Measurements from ENCODE around the gene CRHR2.

- no peak for TF ChIP-seq POLR2AphosphoS5 (IDR thresholded peaks at IDR 0.05; ENCODE audit: low read depth, low read length)
- no peak for TF ChIP-seq EZH2phosphoT487 (IDR thresholded peaks at IDR 0.05; ENCODE audit: borderline replicate concordance, low read depth)
- no peak for TF ChIP-seq TAF1 (IDR thresholded peaks at IDR 0.05; ENCODE audit: borderline replicate concordance, low read depth, low read length)
- TF ChIP-seq RAD21 (IDR thresholded peaks at IDR 0.05; ENCODE audit: low read length): no peak
- no peak for TF ChIP-seq REST (IDR thresholded peaks at IDR 0.05; ENCODE audit: low read depth, low read length)
- no peak for TF ChIP-seq SMC3 (IDR thresholded peaks at IDR 0.05; ENCODE audit: low read depth, low read length)
- TF ChIP-seq CTCF (IDR thresholded peaks at IDR 0.05): no peak
Observed at GRCh38 chr7:30664184-30664885, 17.9 kb downstream of the CRHR2 start.
